Measurements from ENCODE around the gene POC1B.

The POC1B gene

GRCh38 chr12:89383235-89384049, 142.4 kb downstream of the POC1B start:
- H3K36me3 ChIP-seq (ENCODE audit: insufficient read depth, low read length): no peaks in the 10 kb centered on the region
- H4K20me1 ChIP-seq (ENCODE audit: insufficient read depth, low read length): no peaks in the 10 kb centered on the region
- H3K4me1 ChIP-seq (ENCODE audit: insufficient read depth, low read length, severe bottlenecking): no peaks in the 10 kb centered on the region
- H3K27me3 ChIP-seq (ENCODE audit: insufficient read depth, low read length): no peaks in the 10 kb centered on the region
- H3K4me2 ChIP-seq (ENCODE audit: low read length): no peak overlapping the region
- no peaks in the 10 kb centered on the region for H3F3A ChIP-seq (ENCODE audit: insufficient read depth, low read length)
- no peak overlapping the region for H3K27ac ChIP-seq (ENCODE audit: low read depth, low read length, poor library complexity, severe bottlenecking)
- no peaks in the 10 kb centered on the region for H3K9me2 ChIP-seq (ENCODE audit: low read depth, low read length)
- no peak overlapping the region for H3K4me3 ChIP-seq (ENCODE audit: low read depth, low read length, poor library complexity, severe bottlenecking)
- H3K9ac ChIP-seq (ENCODE audit: low read length): no peak overlapping the region
- H2AFZ ChIP-seq (ENCODE audit: low read length): no peak overlapping the region
- no peaks in the 10 kb centered on the region for H3K79me2 ChIP-seq (ENCODE audit: insufficient read depth, low read length)
- no peak for TF ChIP-seq EZH2 (IDR thresholded peaks at IDR 0.05; ENCODE audit: borderline replicate concordance, low read length)
- no peak for TF ChIP-seq CTCF (IDR thresholded peaks at IDR 0.05; ENCODE audit: low read length)
- H3K9me3 ChIP-seq (ENCODE audit: low read length): no peaks in the 10 kb centered on the region

- Histone ChIP-seq H3K9me3 (ENCODE audit: low read length) (no peaks in the 10 kb centered on the region), H3K36me3 (ENCODE audit: insufficient read depth, low read length) (no peaks in the 10 kb centered on the region), H3K4me1 (ENCODE audit: insufficient read depth, low read length, severe bottlenecking) (no peaks in the 10 kb centered on the region), H3K4me2 (ENCODE audit: low read length) (no peak overlapping the region), H3K27me3 (ENCODE audit: insufficient read depth, low read length) (no peaks in the 10 kb centered on the region), H2AFZ (ENCODE audit: low read length) (no peak overlapping the region), H3K9me2 (ENCODE audit: low read depth, low read length) (no peaks in the 10 kb centered on the region), H3K79me2 (ENCODE audit: insufficient read depth, low read length) (no peaks in the 10 kb centered on the region), H3K4me3 (ENCODE audit: low read depth, low read length, poor library complexity, severe bottlenecking) (no peak overlapping the region), H3K27ac (ENCODE audit: low read depth, low read length, poor library complexity, severe bottlenecking) (no peak overlapping the region), H3F3A (ENCODE audit: insufficient read depth, low read length) (no peaks in the 10 kb centered on the region), H3K9ac (ENCODE audit: low read length) (no peak overlapping the region), H4K20me1 (ENCODE audit: insufficient read depth, low read length) (no peaks in the 10 kb centered on the region)
- TF ChIP-seq CTCF (IDR thresholded peaks at IDR 0.05; ENCODE audit: low read length) (no peak), EZH2 (IDR thresholded peaks at IDR 0.05; ENCODE audit: borderline replicate concordance, low read length) (no peak)
These were observed 143.5 kb downstream of the POC1B start for GRCh38 chr12:89382328-89382727.

- no peak overlapping the region for H3K9ac ChIP-seq (ENCODE audit: low read length)
- no peak overlapping the region for H2AFZ ChIP-seq (ENCODE audit: low read length)
- no peaks in the 10 kb centered on the region for H3K79me2 ChIP-seq (ENCODE audit: insufficient read depth, low read length)
- H3K27me3 ChIP-seq (ENCODE audit: insufficient read depth, low read length): no peaks in the 10 kb centered on the region
- H3K9me2 ChIP-seq (ENCODE audit: low read depth, low read length): no peaks in the 10 kb centered on the region
- no peak overlapping the region for H3K27ac ChIP-seq (ENCODE audit: low read depth, low read length, poor library complexity, severe bottlenecking)
- no peaks in the 10 kb centered on the region for H3F3A ChIP-seq (ENCODE audit: insufficient read depth, low read length)
- H4K20me1 ChIP-seq (ENCODE audit: insufficient read depth, low read length): no peaks in the 10 kb centered on the region
- no peak for TF ChIP-seq EZH2 (IDR thresholded peaks at IDR 0.05; ENCODE audit: borderline replicate concordance, low read length)
- TF ChIP-seq CTCF (IDR thresholded peaks at IDR 0.05; ENCODE audit: low read length): no peak
- no peak overlapping the region for H3K4me3 ChIP-seq (ENCODE audit: low read depth, low read length, poor library complexity, severe bottlenecking)
- H3K36me3 ChIP-seq (ENCODE audit: insufficient read depth, low read length): no peaks in the 10 kb centered on the region
- H3K9me3 ChIP-seq (ENCODE audit: low read length): no peaks in the 10 kb centered on the region
- H3K4me2 ChIP-seq (ENCODE audit: low read length): no peak overlapping the region
- no peaks in the 10 kb centered on the region for H3K4me1 ChIP-seq (ENCODE audit: insufficient read depth, low read length, severe bottlenecking)
These were observed 145.9 kb downstream of the POC1B start for GRCh38 chr12:89379839-89380467.

Data from OCI-LY1 (cell line).